ENCODE measurements around the gene PHGDH.
"Not testable (repeated sequence)": the region's sequence is repeated elsewhere in the genome, so short reads cannot be mapped to it uniquely, and the experiment has no call there.

Gene PHGDH

DNA sequence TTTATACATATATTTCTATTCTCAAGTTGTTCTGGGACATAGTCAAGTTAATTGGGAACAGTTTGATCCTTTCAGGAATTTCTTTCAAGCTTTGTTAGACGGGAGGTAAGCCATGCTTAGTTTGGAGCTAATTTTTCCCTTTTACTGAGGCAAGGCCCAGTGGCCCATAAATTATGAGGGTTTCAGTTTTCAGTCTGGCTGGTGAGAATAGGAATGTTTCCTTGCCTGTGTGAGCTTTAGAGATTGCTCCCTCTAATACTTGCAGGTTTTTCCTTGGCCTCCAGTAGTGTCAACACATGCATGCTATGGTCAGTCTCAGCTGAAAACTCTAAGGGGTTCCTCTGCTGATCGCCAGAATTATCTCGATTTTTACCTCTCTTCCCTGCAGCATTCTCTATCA, 14.1 kb upstream of the PHGDH start:
- no peak for DNase-seq (ENCODE audit: low read depth, low spot score)

- no peak for DNase-seq (ENCODE audit: low read depth, low spot score)
Observed at GRCh38 chr1:119700326-119700725, 11.4 kb upstream of the PHGDH start.

DNA sequence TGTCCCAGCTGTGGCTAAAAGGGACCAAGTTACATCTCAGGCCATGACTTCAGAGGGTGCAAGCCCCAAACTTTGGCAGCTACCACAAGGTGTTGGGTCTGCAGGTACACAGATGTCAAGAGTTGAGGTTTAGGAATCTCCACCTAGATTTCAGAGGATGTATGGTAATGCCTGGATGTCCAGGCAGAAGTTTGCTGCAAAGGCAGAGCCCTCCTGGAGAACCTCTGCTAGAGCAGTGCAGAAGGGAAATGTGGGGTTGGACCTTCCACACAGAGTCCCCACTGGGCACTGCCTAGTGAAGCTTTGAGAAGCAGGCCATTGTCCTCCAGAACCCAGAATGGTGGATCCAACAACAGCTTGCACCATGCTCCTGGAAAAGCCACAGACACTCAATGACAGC, 10.1 kb upstream of the PHGDH start:
- no peak for DNase-seq (ENCODE audit: low read depth, low spot score)

DNA sequence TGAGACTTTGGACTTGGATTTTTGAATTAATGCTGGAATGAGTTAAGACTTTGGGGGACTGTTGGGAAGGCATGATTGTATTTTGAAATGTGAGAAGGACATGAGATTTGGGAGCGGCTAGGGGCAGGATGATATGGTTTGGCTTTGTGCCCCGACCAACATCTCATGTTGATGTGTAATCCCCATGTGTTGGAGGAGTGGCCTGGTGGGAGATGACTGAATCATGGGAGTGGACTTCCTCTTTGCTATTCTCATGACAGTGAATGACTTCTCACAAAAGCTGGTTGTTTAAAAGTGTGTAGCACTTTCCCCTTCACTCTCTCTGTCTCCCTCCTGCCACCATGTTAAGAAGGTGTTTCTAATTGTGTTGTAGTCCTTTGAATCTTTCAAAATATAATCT, 9.3 kb upstream of the PHGDH start:
- no peak for DNase-seq (ENCODE audit: low read depth, low spot score)

DNA sequence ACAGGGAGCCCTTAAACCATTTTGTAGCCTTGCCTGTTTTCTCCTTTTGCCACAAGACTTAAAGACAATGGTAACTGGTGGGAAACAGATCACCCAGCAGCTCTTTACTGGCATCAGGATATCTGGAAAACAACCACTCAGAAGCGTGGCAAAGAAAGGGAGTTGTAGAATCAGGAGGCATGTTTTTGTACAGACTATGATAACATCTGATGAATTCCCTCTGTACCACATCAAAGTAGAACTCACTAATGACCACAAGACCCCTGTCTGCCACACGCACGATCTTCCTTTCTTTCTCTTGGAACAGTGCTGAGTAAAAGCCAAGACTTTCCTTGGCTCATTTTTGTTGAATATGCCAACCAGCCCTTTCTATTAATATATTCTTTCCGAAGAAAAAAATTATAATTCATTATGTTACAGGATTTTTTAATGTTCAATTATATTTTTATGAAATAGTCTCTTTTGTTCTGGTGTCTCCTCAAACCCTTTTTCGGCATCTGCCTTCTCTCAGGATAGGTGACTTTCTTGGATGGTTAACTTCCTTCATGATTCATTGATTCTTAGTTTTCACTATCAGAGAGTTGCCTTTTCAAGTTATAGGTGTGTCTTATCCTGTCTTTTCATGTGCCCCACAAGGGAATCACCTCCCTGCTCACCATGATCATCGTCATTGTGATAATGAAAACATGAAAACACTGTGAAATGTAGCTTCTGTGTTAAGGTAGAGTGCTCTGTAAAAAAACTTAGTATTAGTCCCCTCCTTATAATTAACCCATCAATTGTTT, 7.9 kb upstream of the PHGDH start:
- DNase-seq (ENCODE audit: low read depth, low spot score), result no peak

GRCh38 chr1:119706599-119706998, 5.1 kb upstream of the PHGDH start:
- not testable (repeated sequence) for DNase-seq (ENCODE audit: low read depth, low spot score)

- DNase-seq (ENCODE audit: low read depth, low spot score), result not testable (repeated sequence)
Observed at GRCh38 chr1:119711356-119711803, 354 bp upstream of the PHGDH start.

DNA sequence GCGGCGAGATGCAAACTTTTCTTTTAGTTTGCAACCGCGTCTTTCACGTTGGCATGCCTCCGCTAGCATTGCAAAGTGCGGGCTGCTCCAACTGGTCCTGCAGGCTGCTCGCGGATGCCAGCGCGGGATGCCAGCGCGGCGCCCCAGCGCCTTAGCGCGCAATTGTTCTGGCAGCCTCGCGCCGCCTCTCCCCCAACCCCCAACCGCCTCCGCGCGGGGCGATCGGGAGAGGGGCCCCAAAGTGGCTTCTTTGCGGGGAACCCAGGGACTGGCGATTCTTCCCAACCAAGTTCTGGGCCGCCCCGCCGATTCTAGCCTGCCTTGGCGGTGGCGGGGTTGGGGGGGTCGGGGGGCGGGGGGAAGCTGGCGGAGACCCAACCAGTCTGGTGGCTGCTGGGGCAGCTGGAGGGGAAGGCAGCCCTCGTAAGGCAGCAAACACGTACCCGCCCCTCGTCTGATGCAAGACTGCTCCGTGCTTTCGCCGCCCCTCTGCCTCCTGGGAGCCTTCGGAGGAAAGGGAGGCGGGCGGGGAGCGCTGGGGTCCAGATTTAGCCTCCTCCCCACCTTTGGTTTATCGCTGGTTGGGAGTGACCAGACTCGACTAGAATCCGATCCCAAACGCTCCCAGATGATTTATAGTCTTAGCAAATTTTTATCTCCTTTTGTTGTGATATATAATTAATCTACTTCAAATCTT, 756 bp downstream of the PHGDH start:
- peak; percentile 56 for DNase-seq (ENCODE audit: low read depth, low spot score)

DNA sequence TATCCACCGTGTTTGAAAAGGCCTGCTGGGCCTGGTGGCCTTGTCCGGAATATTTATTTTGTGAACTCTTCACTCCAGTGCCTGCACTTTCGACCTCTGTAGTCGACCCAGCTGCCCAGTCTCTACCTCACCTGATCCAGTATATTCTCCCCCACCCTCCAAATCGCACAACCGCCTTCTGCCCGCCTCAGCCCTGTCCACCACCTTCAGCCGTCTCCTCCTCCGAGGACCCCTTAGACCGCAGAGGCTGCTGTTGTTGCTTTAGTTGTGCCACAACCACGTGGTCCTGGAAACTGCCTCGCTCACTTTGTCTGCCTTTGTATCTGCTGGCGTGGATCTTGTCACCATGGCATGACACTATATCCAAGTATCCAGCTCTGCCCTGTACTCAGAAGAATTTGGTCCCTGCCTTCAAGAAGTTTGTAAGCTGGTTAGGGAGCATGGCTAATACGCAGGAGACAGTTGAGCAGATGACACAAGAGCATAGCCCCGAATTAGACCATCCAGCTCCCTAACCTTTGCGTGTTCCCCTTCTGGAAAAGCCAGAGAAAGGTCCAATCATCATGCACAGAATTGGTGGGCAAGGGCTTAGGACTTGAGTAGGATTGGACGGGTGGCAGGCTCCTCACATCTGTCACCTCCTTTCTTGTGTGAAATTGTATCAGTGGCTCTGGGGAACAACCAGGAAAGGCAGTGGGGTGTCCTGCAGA, 1.5 kb downstream of the PHGDH start:
- DNase-seq (ENCODE audit: low read depth, low spot score), result no peak

- no peak for DNase-seq (ENCODE audit: low read depth, low spot score)
Observed at GRCh38 chr1:119713749-119714456, 2.2 kb downstream of the PHGDH start.

DNA sequence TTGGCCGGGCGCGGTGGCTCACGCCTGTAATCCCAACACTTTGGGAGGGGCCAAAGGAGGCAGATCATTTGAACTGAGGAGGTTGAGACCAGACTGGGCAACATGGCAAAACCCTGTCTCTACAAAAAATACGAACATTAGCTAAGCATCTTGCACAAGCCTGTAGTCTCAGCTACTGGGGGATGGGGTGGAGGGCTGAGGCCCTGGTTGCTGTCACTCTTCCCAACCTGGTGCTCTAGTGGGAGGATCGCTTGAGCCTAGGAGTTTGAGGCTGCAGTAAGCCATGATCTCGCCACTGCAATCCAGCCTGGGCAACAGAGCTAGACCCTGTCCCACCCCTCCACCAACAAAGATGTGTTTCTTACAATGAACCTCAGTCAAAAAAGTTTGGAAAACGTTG, 2.8 kb downstream of the PHGDH start:
- no peak for DNase-seq (ENCODE audit: low read depth, low spot score)

DNA sequence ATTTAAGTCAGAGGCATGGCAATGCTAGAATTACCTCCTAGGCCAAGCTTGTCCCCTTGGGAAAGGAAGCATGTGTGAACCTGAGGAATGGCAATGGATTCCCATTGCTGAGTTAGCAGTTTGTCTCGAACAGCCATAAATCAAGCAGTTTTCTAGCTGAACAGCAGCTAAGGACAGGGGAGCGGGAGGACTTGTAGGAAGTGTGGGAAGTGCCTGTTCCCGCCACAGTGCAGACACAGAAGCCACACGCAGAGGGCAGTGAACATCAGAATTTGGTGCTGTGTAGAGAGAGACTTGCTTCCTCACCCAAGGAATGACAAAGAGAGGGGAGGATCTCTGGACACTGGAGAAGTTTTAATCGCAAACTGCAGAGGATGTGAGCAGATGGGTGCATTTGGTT, 3.8 kb downstream of the PHGDH start:
- DNase-seq (ENCODE audit: low read depth, low spot score), result no peak

GRCh38 chr1:119718409-119718808, 6.7 kb downstream of the PHGDH start:
- no peak for DNase-seq (ENCODE audit: low read depth, low spot score)

GRCh38 chr1:119718972-119719371, 7.2 kb downstream of the PHGDH start:
- no peak for DNase-seq (ENCODE audit: low read depth, low spot score)

GRCh38 chr1:119720866-119721440, 9.2 kb downstream of the PHGDH start:
- DNase-seq (ENCODE audit: low read depth, low spot score), result no peak

- DNase-seq (ENCODE audit: low read depth, low spot score), result no peak
Observed at GRCh38 chr1:119721896-119722295, 10.2 kb downstream of the PHGDH start.

DNA sequence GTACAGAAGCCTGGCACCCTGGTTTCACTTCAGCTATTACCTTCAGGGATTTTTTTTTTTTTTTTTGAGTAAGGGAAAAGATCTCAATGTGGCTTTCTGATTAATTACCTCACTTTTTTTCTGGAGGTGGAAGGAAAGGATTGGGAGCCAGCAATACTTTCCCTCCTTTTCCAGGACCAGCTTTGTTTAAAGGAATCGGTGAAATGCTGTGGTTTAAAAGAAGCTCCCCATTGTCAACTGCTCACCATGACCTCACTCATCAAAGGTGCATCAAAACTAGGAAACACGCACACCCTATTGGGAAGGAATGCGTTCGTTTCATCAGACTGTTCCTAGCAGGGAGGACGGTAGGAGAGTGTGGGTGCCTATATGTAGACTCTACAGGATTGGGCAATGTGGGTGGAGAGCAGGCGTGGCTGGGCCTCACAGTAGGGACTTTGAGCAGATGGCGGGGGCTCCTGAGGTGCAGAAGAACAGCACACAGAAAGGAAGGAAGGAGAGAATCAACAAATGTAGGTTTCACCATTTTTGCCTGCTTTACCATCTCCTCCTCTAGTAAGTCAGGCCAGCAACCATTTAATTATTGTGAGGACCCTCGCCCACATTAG, 13.0 kb downstream of the PHGDH start:
- DNase-seq (ENCODE audit: low read depth, low spot score), result no peak

GRCh38 chr1:119725626-119726025, 13.9 kb downstream of the PHGDH start:
- DNase-seq (ENCODE audit: low read depth, low spot score), result no peak

- no peak for DNase-seq (ENCODE audit: low read depth, low spot score)
Observed at GRCh38 chr1:119727991-119728390, 16.3 kb downstream of the PHGDH start.

GRCh38 chr1:119729044-119729443, 17.3 kb downstream of the PHGDH start:
- DNase-seq (ENCODE audit: low read depth, low spot score), result no peak

DNA sequence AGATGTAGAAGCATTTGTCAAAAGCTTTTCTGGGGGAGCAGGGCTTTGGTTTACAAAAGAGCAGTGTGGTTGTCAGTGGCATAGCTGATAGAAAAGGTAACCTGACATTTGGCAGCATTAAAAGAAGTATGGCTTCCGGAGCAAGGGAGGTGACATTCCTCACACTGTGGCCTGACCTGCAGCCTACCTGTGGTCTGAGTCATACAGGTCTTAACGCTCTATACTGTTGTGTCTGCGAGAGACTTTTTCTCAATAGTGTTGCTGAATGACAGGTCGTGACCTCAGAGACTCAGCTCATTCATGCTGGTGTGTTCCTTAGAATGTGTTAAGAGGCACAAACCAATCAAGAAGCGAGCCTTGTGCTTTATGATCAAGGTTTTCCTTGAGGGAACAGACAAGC, 19.3 kb downstream of the PHGDH start:
- no peak for DNase-seq (ENCODE audit: low read depth, low spot score)

Measured in activated naive CD8-positive, alpha-beta T cell treated with anti-CD3 and anti-CD28 coated beads, Interleukin-2, amount 50 U/mL, for 16 hours (primary cell).